ENCODE results near the gene NEGR1. TPM values are rescaled to one million over a fixed set of nuclear protein-coding genes. Genes with fewer than 3 reads are reported as not detected.

NEGR1 gene
- total RNA-seq, 2 experiments from 2014 or later: not detected

DNA sequence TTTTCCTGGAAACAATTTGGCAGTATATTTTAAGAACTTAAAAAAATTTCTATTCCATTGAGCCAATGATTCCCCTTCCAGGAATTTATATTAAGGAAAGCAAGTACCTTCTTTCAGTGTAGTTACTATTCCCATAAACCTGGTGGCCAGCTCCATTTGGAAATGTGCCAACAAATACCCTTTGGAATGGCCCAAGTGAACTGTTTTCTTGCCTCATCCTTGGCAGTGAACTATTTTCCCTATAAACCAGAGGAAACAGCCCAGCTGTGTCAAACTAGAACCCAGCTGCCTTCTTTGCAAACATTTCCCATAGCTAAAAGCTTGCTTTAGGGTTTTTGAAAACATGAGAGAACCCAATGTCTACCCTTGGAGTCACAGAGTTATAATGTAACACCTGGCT lies 496.9 kb downstream of the NEGR1 start:
- BruUV-seq (replicated peaks): no TSS peak
- Histone ChIP-seq H3K27ac (ENCODE audit: low read depth, low read length, poor library complexity, severe bottlenecking) (no peak overlapping the region), H3K4me1 (ENCODE audit: insufficient read depth, low read length, poor library complexity, severe bottlenecking) (no peaks in the 10 kb centered on the region), H3K9me3 (ENCODE audit: low read length) (no peaks in the 10 kb centered on the region), H3K4me3 (ENCODE audit: low read depth, low read length, poor library complexity, severe bottlenecking) (no peak overlapping the region), H4K20me1 (ENCODE audit: insufficient read depth, low read length) (no peaks in the 10 kb centered on the region), H2AFZ (ENCODE audit: low read length) (no peak overlapping the region), H3K9me2 (ENCODE audit: insufficient read depth, low read length) (no peaks in the 10 kb centered on the region), H3K4me2 (ENCODE audit: low read length) (no peak overlapping the region), H3K36me3 (ENCODE audit: insufficient read depth, low read length) (no peaks in the 10 kb centered on the region), H3K79me2 (ENCODE audit: insufficient read depth, low read depth, low read length) (no peaks in the 10 kb centered on the region)
- ChIA-PET CTCF (ENCODE audit: unreplicated experiment) (no interaction called here), POLR2A (interaction anchor here (0.7 to 1.2 kb wide), 2 partner anchors 28 to 921 kb away, joined by 3 to 4 read pairs; no protein-coding TSS in a partner anchor)
- no peak for TF ChIP-seq EZH2phosphoT487 (IDR thresholded peaks at IDR 0.05; ENCODE audit: borderline replicate concordance, low read depth, low read length)
- TF ChIP-seq, protein P1, sequence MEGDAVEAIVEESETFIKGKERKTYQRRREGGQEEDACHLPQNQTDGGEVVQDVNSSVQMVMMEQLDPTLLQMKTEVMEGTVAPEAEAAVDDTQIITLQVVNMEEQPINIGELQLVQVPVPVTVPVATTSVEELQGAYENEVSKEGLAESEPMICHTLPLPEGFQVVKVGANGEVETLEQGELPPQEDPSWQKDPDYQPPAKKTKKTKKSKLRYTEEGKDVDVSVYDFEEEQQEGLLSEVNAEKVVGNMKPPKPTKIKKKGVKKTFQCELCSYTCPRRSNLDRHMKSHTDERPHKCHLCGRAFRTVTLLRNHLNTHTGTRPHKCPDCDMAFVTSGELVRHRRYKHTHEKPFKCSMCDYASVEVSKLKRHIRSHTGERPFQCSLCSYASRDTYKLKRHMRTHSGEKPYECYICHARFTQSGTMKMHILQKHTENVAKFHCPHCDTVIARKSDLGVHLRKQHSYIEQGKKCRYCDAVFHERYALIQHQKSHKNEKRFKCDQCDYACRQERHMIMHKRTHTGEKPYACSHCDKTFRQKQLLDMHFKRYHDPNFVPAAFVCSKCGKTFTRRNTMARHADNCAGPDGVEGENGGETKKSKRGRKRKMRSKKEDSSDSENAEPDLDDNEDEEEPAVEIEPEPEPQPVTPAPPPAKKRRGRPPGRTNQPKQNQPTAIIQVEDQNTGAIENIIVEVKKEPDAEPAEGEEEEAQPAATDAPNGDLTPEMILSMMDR (conservative IDR thresholded peaks at IDR 0.05; ENCODE audit: low read length): no peak
- no peak for DNase-seq (ENCODE audit: low spot score)
- intact Hi-C loops (cut with micrococcal nuclease; ENCODE audit: unreplicated experiment): no loop called here

DNA sequence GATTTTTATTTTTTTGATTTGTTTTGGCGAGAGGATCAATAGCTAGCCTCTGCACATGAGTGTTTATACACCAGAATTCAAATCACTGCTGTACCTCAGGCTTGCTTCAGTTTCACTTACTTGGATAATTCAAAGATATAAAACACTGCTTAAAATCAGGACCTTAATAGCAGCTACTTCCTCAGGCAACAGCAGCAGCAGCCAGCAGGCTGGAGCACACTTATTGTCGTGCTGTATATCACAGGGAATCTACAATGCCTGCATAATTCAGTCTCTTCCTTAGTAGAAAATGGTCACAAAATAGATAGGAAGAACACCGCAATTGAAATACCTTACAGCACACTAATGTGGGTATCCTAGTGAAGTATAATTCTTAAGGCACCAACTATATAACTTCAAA lies 497.3 kb downstream of the NEGR1 start:
- Histone ChIP-seq H4K20me1 (ENCODE audit: insufficient read depth, low read length) (no peaks in the 10 kb centered on the region), H3K36me3 (ENCODE audit: insufficient read depth, low read length) (no peaks in the 10 kb centered on the region), H3K4me3 (ENCODE audit: low read depth, low read length, poor library complexity, severe bottlenecking) (no peak overlapping the region), H3K4me1 (ENCODE audit: insufficient read depth, low read length, poor library complexity, severe bottlenecking) (no peaks in the 10 kb centered on the region), H3K79me2 (ENCODE audit: insufficient read depth, low read depth, low read length) (no peaks in the 10 kb centered on the region), H3K9me3 (ENCODE audit: low read length) (no peaks in the 10 kb centered on the region), H3K27ac (ENCODE audit: low read depth, low read length, poor library complexity, severe bottlenecking) (no peak overlapping the region), H3K4me2 (ENCODE audit: low read length) (no peak overlapping the region), H3K9me2 (ENCODE audit: insufficient read depth, low read length) (no peaks in the 10 kb centered on the region), H2AFZ (ENCODE audit: low read length) (no peak overlapping the region)
- intact Hi-C loops (cut with micrococcal nuclease; ENCODE audit: unreplicated experiment): no loop called here
- CTCF ChIA-PET (ENCODE audit: unreplicated experiment): no interaction called here
- POLR2A ChIA-PET: interaction anchor here (0.7 to 1.2 kb wide), 3 partner anchors 27 to 921 kb away, joined by 3 to 4 read pairs (median 3); no protein-coding TSS in a partner anchor
- no peak for TF ChIP-seq EZH2phosphoT487 (IDR thresholded peaks at IDR 0.05; ENCODE audit: borderline replicate concordance, low read depth, low read length)
- TF ChIP-seq, protein P1 (conservative IDR thresholded peaks at IDR 0.05; ENCODE audit: low read length): no peak
- no TSS peak for BruUV-seq (replicated peaks)
- DNase-seq (ENCODE audit: low spot score): no peak

DNA sequence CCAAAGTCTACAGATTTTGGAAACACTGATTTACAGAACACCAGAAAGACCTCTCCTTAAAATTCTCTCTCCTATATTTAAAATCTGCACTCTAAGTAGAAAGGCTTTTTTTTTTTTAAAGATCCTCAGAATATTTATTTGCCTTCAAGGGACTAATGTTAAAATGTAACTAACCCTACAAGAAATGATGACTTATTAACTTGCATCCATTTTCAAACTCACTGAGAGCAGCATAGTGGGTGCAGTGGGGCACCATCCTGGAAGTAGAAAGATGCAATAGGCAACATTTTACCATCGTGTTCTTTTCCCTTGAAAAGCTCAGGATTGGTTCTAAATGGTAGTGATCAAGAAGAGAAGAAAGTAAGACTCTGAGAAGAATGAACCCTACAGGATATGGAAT lies 498.1 kb downstream of the NEGR1 start:
- no peaks in the 10 kb centered on the region for H3K9me2 ChIP-seq (ENCODE audit: insufficient read depth, low read length)
- no TSS peak for BruUV-seq (replicated peaks)
- H3K4me2 ChIP-seq (ENCODE audit: low read length): no peak overlapping the region
- no peak overlapping the region for H3K4me3 ChIP-seq (ENCODE audit: low read depth, low read length, poor library complexity, severe bottlenecking)
- H3K4me1 ChIP-seq (ENCODE audit: insufficient read depth, low read length, poor library complexity, severe bottlenecking): no peaks in the 10 kb centered on the region
- H3K36me3 ChIP-seq (ENCODE audit: insufficient read depth, low read length): no peaks in the 10 kb centered on the region
- ChIA-PET CTCF (ENCODE audit: unreplicated experiment) (no interaction called here), POLR2A (interaction anchor here (0.8 kb wide), 1 partner anchor 920 kb away, joined by 3 read pairs; no protein-coding TSS in a partner anchor)
- no peak overlapping the region for H3K27ac ChIP-seq (ENCODE audit: low read depth, low read length, poor library complexity, severe bottlenecking)
- intact Hi-C loops (cut with micrococcal nuclease; ENCODE audit: unreplicated experiment): no loop called here
- no peak for DNase-seq (ENCODE audit: low spot score)
- H4K20me1 ChIP-seq (ENCODE audit: insufficient read depth, low read length): no peaks in the 10 kb centered on the region
- TF ChIP-seq, protein P1 (conservative IDR thresholded peaks at IDR 0.05; ENCODE audit: low read length): no peak
- TF ChIP-seq EZH2phosphoT487 (IDR thresholded peaks at IDR 0.05; ENCODE audit: borderline replicate concordance, low read depth, low read length): no peak
- no peak overlapping the region for H2AFZ ChIP-seq (ENCODE audit: low read length)
- H3K79me2 ChIP-seq (ENCODE audit: insufficient read depth, low read depth, low read length): no peaks in the 10 kb centered on the region
- H3K9me3 ChIP-seq (ENCODE audit: low read length): no peaks in the 10 kb centered on the region

Measured in OCI-LY7 (cell line).